Calu3 (cell line): Measurements from ENCODE around the gene DGKA. TPM values are rescaled to one million over a fixed set of nuclear protein-coding genes. Genes with fewer than 3 reads are reported as not detected.
"Not testable (repeated sequence)": the region's sequence is repeated elsewhere in the genome, so short reads cannot be mapped to it uniquely, and the experiment has no call there.

Source experiments
- BruUV-seq: library from RNA; stranded (reverse); fragments of 400-500 nt; replicated peaks from 2 replicates; lab custom pipeline; 2021; lab: Mats Ljungman, UMichigan
- CTCF ChIA-PET: fragments of 300-600 bp; sonication (Branson Sonifier 250); formaldehyde crosslinking; loops from one replicate; lab custom pipeline; 2022; ENCODE audit warnings: antibody characterized with exemption; lab: Charles Lee
- DNase-seq: peaks from one replicate; pipeline ENCODE4 v3.0.0; 2022
- H3K27ac Mint-ChIP-seq: one replicate; pipeline ENCODE4 v1.8.0; 2022; ENCODE audit warnings: mixed read lengths; ENCODE audit not compliant: unreplicated experiment
- H3K27me3 Mint-ChIP-seq: one replicate; pipeline ENCODE4 v1.8.0; 2022; ENCODE audit warnings: mixed read lengths; ENCODE audit not compliant: unreplicated experiment
- H3K36me3 Mint-ChIP-seq: one replicate; pipeline ENCODE4 v1.8.0; 2022; ENCODE audit warnings: mild to moderate bottlenecking, moderate library complexity, mixed read lengths; ENCODE audit not compliant: insufficient read depth, unreplicated experiment
- H3K4me1 Mint-ChIP-seq: one replicate; pipeline ENCODE4 v1.8.0; 2022; ENCODE audit warnings: mild to moderate bottlenecking, low read depth, mixed read lengths; ENCODE audit not compliant: unreplicated experiment
- H3K4me3 Mint-ChIP-seq: one replicate; pipeline ENCODE4 v1.8.0; 2022; ENCODE audit warnings: mild to moderate bottlenecking, low read depth, moderate library complexity, mixed read lengths; ENCODE audit not compliant: unreplicated experiment
- H3K9me3 Mint-ChIP-seq: one replicate; pipeline ENCODE4 v1.8.0; 2022; ENCODE audit warnings: low read depth, mixed read lengths; ENCODE audit not compliant: unreplicated experiment
- CTCF ChIP-seq: fragments of 200-600 bp; IDR thresholded peaks from one replicate; pipeline ENCODE4 v1.8.0; 2022; ENCODE audit warnings: antibody characterized with exemption; ENCODE audit not compliant: unreplicated experiment
- intact Hi-C: fragments of 100-400 bp; cut with micrococcal nuclease; formaldehyde crosslinking; loops from one replicate; pipeline ENCODE4 v1.10.0; 2022; ENCODE audit not compliant: unreplicated experiment
- total RNA-seq: library from RNA; stranded (reverse); gene quantifications from 2 replicates; pipeline ENCODE4 v1.2.3, GENCODE V29; 2022

DGKA gene
- total RNA-seq, 1 experiment from 2014 or later = 51.2 TPM

DNA sequence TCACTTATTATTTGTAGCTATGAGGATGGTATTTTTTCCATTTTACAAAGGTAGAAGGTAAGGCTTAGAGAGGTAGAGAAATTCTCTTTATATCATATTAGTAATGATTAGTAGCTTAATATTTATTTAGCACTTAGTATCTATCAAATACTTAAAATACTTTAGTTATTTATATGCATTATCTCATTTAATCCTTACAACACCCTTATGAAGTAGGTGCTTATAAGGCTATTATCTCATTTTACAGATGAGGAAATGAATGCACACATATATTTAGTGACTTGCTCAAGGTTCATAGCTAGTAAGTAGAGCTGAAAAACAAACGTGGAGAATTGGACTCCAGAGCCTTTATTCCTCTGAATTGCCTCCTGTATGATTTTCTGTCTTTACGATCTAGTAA is 53.9 kb downstream of the DGKA start:
- Mint-ChIP-seq H3K27me3 (no peaks in the 10 kb centered on the region), H3K4me3 (no peak overlapping the region), H3K27ac (no peak overlapping the region), H3K9me3 (no peaks in the 10 kb centered on the region), H3K36me3 (peaks cover 65% of the 10 kb centered on the region), H3K4me1 (peaks cover 8% of the 10 kb centered on the region)
- no TSS peak for BruUV-seq
- intact Hi-C loops = no loop called here
- no peak for DNase-seq
- no peak for TF ChIP-seq CTCF
- CTCF ChIA-PET = interaction anchor here (0.8 to 1.2 kb wide), 2 partner anchors 11 kb away, joined by 4 read pairs; partner anchors contain the start of gene RAB5B

DNA sequence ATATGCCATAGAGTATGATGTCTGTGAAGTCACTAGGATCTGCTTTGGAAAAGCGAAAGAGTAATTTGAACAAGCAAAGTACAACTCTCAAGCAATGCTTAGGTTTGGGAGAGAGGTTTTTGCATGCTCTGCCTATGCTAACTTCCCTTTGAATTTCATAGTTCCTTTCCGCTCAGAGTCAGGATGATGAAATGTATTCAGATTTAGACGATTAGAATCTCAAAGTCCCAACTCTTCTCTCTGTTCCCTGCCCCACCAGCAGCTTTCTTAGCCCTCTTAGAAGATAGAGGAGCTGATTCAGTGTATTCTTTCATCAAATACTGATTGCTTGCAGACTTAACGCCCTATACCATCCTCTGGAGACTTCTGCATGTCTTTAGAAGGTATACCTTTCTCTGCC is 54.4 kb downstream of the DGKA start:
- Mint-ChIP-seq H3K4me3 (no peak overlapping the region), H3K27ac (no peak overlapping the region), H3K27me3 (no peaks in the 10 kb centered on the region), H3K36me3 (peaks cover 65% of the 10 kb centered on the region), H3K4me1 (peaks cover 8% of the 10 kb centered on the region), H3K9me3 (no peaks in the 10 kb centered on the region)
- intact Hi-C loops = no loop called here
- no peak for TF ChIP-seq CTCF
- DNase-seq = no peak
- CTCF ChIA-PET = interaction anchor here (1.2 kb wide), 1 partner anchor 11 kb away, joined by 4 read pairs; no protein-coding TSS in a partner anchor
- BruUV-seq = no TSS peak

- BruUV-seq, DNase-seq, intact Hi-C loops, H3K4me3 Mint-ChIP-seq, H3K27ac Mint-ChIP-seq, H3K4me1 Mint-ChIP-seq, H3K9me3 Mint-ChIP-seq, H3K27me3 Mint-ChIP-seq: not testable (repeated sequence)
- CTCF ChIA-PET = interaction anchor here (0.7 kb wide), 1 partner anchor 1079 kb away, joined by 3 read pairs; no protein-coding TSS in a partner anchor
- peaks cover 64% of the 10 kb centered on the region for H3K36me3 Mint-ChIP-seq
These were observed 55.0 kb downstream of the DGKA start for GRCh38 chr12:55985976-55986375.

DNA sequence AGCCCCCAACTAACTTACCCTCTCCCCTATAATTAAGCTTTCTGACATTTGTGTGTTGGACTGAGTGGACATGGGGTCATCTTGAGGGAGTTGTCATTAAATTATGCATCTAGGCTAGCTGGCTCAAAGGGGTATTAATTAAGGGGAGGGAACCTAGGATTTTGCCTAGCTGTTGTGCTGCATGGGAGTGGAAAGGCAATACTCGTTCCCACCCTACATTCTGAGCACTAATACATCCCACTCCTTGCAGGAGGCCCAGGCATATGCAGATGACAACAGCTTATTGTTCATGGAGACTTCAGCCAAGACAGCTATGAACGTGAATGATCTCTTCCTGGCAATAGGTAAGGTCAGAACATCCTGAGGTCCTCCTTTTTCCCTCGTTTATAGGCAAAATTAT is 60.1 kb downstream of the DGKA start:
- no peak overlapping the region for H3K4me3 Mint-ChIP-seq
- BruUV-seq = no TSS peak
- DNase-seq = no peak
- no peaks in the 10 kb centered on the region for H3K27me3 Mint-ChIP-seq
- H3K4me1 Mint-ChIP-seq = peaks cover 18% of the 10 kb centered on the region
- H3K9me3 Mint-ChIP-seq = no peaks in the 10 kb centered on the region
- peaks cover 75% of the 10 kb centered on the region for H3K36me3 Mint-ChIP-seq
- no peak for TF ChIP-seq CTCF
- no peak overlapping the region for H3K27ac Mint-ChIP-seq
- intact Hi-C loops = no loop called here
- CTCF ChIA-PET = interaction anchor here (0.7 kb wide), 2 partner anchors 39 to 303 kb away, joined by 3 read pairs; no protein-coding TSS in a partner anchor

DNA sequence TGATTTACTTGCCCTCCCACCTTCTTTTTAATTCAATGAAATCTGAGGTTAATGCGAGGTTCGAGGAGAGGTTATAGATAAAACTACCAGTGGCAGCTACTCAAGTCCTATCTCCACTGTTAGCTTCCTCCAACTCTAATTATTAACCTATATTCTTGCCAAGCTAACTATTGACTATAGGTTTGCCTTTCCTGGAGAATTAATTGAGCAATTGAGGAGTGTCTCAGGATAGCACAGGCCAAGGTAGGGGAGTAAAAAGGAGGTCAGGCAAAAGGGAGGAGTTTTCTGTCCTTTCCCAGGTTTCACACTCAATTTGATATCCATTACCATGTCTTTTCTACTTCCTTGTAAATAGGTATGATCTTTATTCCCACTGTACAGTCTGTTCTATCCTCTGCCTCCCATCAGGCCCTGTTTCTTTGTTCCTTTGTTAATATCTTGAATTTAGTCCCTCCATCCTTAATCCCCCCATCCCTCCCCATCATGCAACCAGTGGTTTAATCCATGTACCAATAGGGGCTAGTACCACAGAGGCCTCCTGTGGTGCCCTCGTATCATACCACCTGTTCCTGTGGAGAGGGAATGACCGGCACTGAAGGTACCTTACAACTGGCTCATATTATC is 62.4 kb downstream of the DGKA start:
- Mint-ChIP-seq H3K36me3 (peaks cover 75% of the 10 kb centered on the region), H3K4me1 (peaks cover 26% of the 10 kb centered on the region), H3K9me3 (no peaks in the 10 kb centered on the region), H3K27ac (no peak overlapping the region), H3K27me3 (no peaks in the 10 kb centered on the region), H3K4me3 (no peak overlapping the region)
- TF ChIP-seq CTCF = no peak
- BruUV-seq = no TSS peak
- intact Hi-C loops = no loop called here
- CTCF ChIA-PET = interaction anchor here (0.6 to 1.4 kb wide), 2 partner anchors 19 to 44 kb away, joined by 3 to 4 read pairs; no protein-coding TSS in a partner anchor
- DNase-seq = no peak
